Astrocyte (in vitro differentiated cells and primary cell): Measurements from ENCODE around the gene UST. TPM values are rescaled to one million over a fixed set of nuclear protein-coding genes. Genes with fewer than 3 reads are reported as not detected.

Experiments used
- DNase-seq: peaks from one replicate; pipeline ENCODE4 v3.0.0-alpha.2; 2010; ENCODE audit warnings: low read depth
- FAIRE-seq: peaks from 2 replicates; lab custom pipeline; 2011; peaks lifted over from hg19 to GRCh38; lab: Jason Lieb, UNC
- H2AFZ ChIP-seq: 2 replicates; pipeline ENCODE4 v1.6.0; 2012; ENCODE audit warnings: low read depth, low read length, inconsistent platforms
- H3K27ac ChIP-seq: 2 replicates; pipeline ENCODE4 v1.5.1; 2011; ENCODE audit warnings: low read depth, low read length, inconsistent platforms
- H3K27me3 ChIP-seq: 2 replicates; pipeline ENCODE4 v1.6.0; 2011; ENCODE audit warnings: low read length, inconsistent platforms; ENCODE audit not compliant: insufficient read depth
- H3K36me3 ChIP-seq: 2 replicates; pipeline ENCODE4 v1.5.1; 2011; ENCODE audit warnings: low read length, inconsistent platforms; ENCODE audit not compliant: insufficient read depth
- H3K4me1 ChIP-seq: 2 replicates; pipeline ENCODE4 v1.5.1; 2011; ENCODE audit warnings: low read length, inconsistent platforms; ENCODE audit not compliant: insufficient read depth
- H3K4me2 ChIP-seq: 2 replicates; pipeline ENCODE4 v1.6.0; 2012; ENCODE audit warnings: low read length, inconsistent platforms
- H3K4me3 ChIP-seq: 2 replicates; pipeline ENCODE4 v1.5.1; 2011; ENCODE audit warnings: low read depth, mild to moderate bottlenecking, low read length, inconsistent platforms; ENCODE audit not compliant: insufficient read depth
- H3K79me2 ChIP-seq: 2 replicates; pipeline ENCODE4 v1.6.0; 2012; ENCODE audit warnings: mild to moderate bottlenecking, low read length, inconsistent platforms; ENCODE audit not compliant: insufficient read depth
- H3K9ac ChIP-seq: 2 replicates; pipeline ENCODE4 v1.6.0; 2012; ENCODE audit warnings: mild to moderate bottlenecking, low read length, inconsistent platforms
- H3K9me3 ChIP-seq: 2 replicates; pipeline ENCODE4 v1.5.1; 2012; ENCODE audit warnings: low read depth, mild to moderate bottlenecking, low read length, inconsistent platforms; ENCODE audit not compliant: insufficient read depth
- H4K20me1 ChIP-seq: 2 replicates; pipeline ENCODE4 v1.6.0; 2012; ENCODE audit warnings: low read length, inconsistent platforms; ENCODE audit not compliant: insufficient read depth
- H3K27ac Mint-ChIP-seq: one replicate; pipeline ENCODE4 v1.8.0; 2021; ENCODE audit warnings: mild to moderate bottlenecking, mixed read lengths; ENCODE audit not compliant: unreplicated experiment
- H3K27me3 Mint-ChIP-seq: one replicate; pipeline ENCODE4 v1.8.0; 2021; ENCODE audit warnings: low read depth, mixed read lengths; ENCODE audit not compliant: unreplicated experiment
- H3K36me3 Mint-ChIP-seq: one replicate; pipeline ENCODE4 v1.8.0; 2021; ENCODE audit warnings: low read depth, mixed read lengths; ENCODE audit not compliant: unreplicated experiment
- H3K4me1 Mint-ChIP-seq: one replicate; pipeline ENCODE4 v1.8.0; 2021; ENCODE audit warnings: low read depth, mixed read lengths; ENCODE audit not compliant: unreplicated experiment
- H3K4me3 Mint-ChIP-seq: one replicate; pipeline ENCODE4 v1.8.0; 2021; ENCODE audit warnings: mild to moderate bottlenecking, moderate library complexity, mixed read lengths; ENCODE audit not compliant: unreplicated experiment
- H3K9me3 Mint-ChIP-seq: one replicate; pipeline ENCODE4 v1.8.0; 2021; ENCODE audit warnings: mild to moderate bottlenecking, mixed read lengths; ENCODE audit not compliant: unreplicated experiment
- CTCF ChIP-seq: IDR thresholded peaks from 2 replicates; pipeline ENCODE4 v1.5.1; 2011; ENCODE audit warnings: low read depth, mild to moderate bottlenecking, inconsistent platforms, low read length, moderate library complexity; ENCODE audit not compliant: insufficient read depth
- EZH2 ChIP-seq: IDR thresholded peaks from 2 replicates; pipeline ENCODE4 v1.6.1; 2012; ENCODE audit warnings: mild to moderate bottlenecking, low read length, inconsistent platforms; ENCODE audit not compliant: insufficient read depth
- total RNA-seq: library from RNA; stranded (reverse); gene quantifications from 2 replicates; pipeline ENCODE4 v1.2.1, GENCODE V29; 2021

UST gene
- total RNA-seq, 1 donor from 2014 or later, result 15.3 TPM

- no peak overlapping the region for H3K27ac ChIP-seq
- Mint-ChIP-seq H3K9me3 (peaks cover 4% of the 10 kb centered on the region), H3K27me3 (no peaks in the 10 kb centered on the region), H3K4me3 (no peak overlapping the region), H3K4me1 (peaks cover 33% of the 10 kb centered on the region), H3K27ac (no peak overlapping the region), H3K36me3 (peaks cover 10% of the 10 kb centered on the region)
- TF ChIP-seq CTCF, result no peak
- TF ChIP-seq EZH2, result no peak
- DNase-seq (no peak), FAIRE-seq (no peak)
- H3K4me1 ChIP-seq, result peaks cover 16% of the 10 kb centered on the region
- no peaks in the 10 kb centered on the region for H4K20me1 ChIP-seq
- no peaks in the 10 kb centered on the region for H3K9me3 ChIP-seq
- H3K27me3 ChIP-seq, result no peaks in the 10 kb centered on the region
- H3K79me2 ChIP-seq, result no peaks in the 10 kb centered on the region
- no peaks in the 10 kb centered on the region for H3K36me3 ChIP-seq
- H3K9ac ChIP-seq, result no peak overlapping the region
- no peak overlapping the region for H3K4me3 ChIP-seq
- no peak overlapping the region for H3K4me2 ChIP-seq
- H2AFZ ChIP-seq, result no peak overlapping the region
Observed at GRCh38 chr6:148996815-148997214, 250.0 kb downstream of the UST start.

- Histone ChIP-seq H3K4me1 (peaks cover 16% of the 10 kb centered on the region), H2AFZ (no peak overlapping the region), H3K4me2 (no peak overlapping the region), H3K27me3 (no peaks in the 10 kb centered on the region), H3K79me2 (no peaks in the 10 kb centered on the region), H3K9ac (no peak overlapping the region), H4K20me1 (no peaks in the 10 kb centered on the region), H3K27ac (no peak overlapping the region), H3K4me3 (no peak overlapping the region), H3K36me3 (no peaks in the 10 kb centered on the region), H3K9me3 (no peaks in the 10 kb centered on the region)
- DNase-seq (peak; percentile 69), FAIRE-seq (peak; percentile 26)
- Mint-ChIP-seq H3K4me3 (no peak overlapping the region), H3K27ac (peak overlapping the region; percentile 31), H3K27me3 (no peaks in the 10 kb centered on the region), H3K9me3 (peaks cover 6% of the 10 kb centered on the region), H3K36me3 (peaks cover 12% of the 10 kb centered on the region), H3K4me1 (peaks cover 33% of the 10 kb centered on the region)
- no peak for TF ChIP-seq EZH2
Observed at GRCh38 chr6:148997865-148998264, 251.0 kb downstream of the UST start.

GRCh38 chr6:148998704-148999103 is 251.9 kb downstream of the UST start:
- H3K36me3 ChIP-seq, result no peaks in the 10 kb centered on the region
- DNase-seq (peak; percentile 22), FAIRE-seq (no peak)
- H3K9ac ChIP-seq, result no peak overlapping the region
- no peaks in the 10 kb centered on the region for H3K27me3 Mint-ChIP-seq
- no peak overlapping the region for H2AFZ ChIP-seq
- peaks cover 6% of the 10 kb centered on the region for H3K9me3 Mint-ChIP-seq
- H3K79me2 ChIP-seq, result no peaks in the 10 kb centered on the region
- no peaks in the 10 kb centered on the region for H4K20me1 ChIP-seq
- peaks cover 33% of the 10 kb centered on the region for H3K4me1 Mint-ChIP-seq
- H3K4me1 ChIP-seq, result peaks cover 16% of the 10 kb centered on the region
- no peaks in the 10 kb centered on the region for H3K27me3 ChIP-seq
- H3K27ac ChIP-seq, result no peak overlapping the region
- no peak overlapping the region for H3K4me2 ChIP-seq
- H3K27ac Mint-ChIP-seq, result peak overlapping the region; percentile 93
- no peak for TF ChIP-seq EZH2
- no peak for TF ChIP-seq CTCF
- H3K36me3 Mint-ChIP-seq, result peaks cover 12% of the 10 kb centered on the region
- no peaks in the 10 kb centered on the region for H3K9me3 ChIP-seq
- H3K4me3 ChIP-seq, result no peak overlapping the region
- no peak overlapping the region for H3K4me3 Mint-ChIP-seq
